WERI-Rb-1 (cell line): ENCODE data around the gene IGFBP7.
"Not testable (repeated sequence)": the region's sequence is repeated elsewhere in the genome, so short reads cannot be mapped to it uniquely, and the experiment has no call there.

Source experiments
- DNase-seq: peaks from one replicate; pipeline ENCODE4 v3.0.0-alpha.2; 2020
- H3K27ac ChIP-seq: fragments of 250-450 bp; sonication (Bioruptor Pico); 2 replicates; pipeline ENCODE4 v1.5.1; 2020; ENCODE audit warnings: mild to moderate bottlenecking, moderate library complexity
- H3K27me3 ChIP-seq: fragments of 250-450 bp; sonication (Bioruptor Pico); 2 replicates; pipeline ENCODE4 v1.5.1; 2021; ENCODE audit warnings: mild to moderate bottlenecking, low read depth, moderate library complexity; ENCODE audit not compliant: insufficient read depth, severe bottlenecking
- H3K36me3 ChIP-seq: fragments of 250-450 bp; sonication (Bioruptor Pico); 2 replicates; pipeline ENCODE4 v1.5.1; 2020; ENCODE audit warnings: mild to moderate bottlenecking, moderate library complexity
- H3K4me3 ChIP-seq: 2 replicates; pipeline ENCODE4 v1.5.1; 2011; ENCODE audit warnings: low read depth, mild to moderate bottlenecking, control low read depth, low read length
- H3K9me3 ChIP-seq: fragments of 250-450 bp; sonication (Bioruptor Pico); 2 replicates; pipeline ENCODE4 v1.5.1; 2021; ENCODE audit warnings: mild to moderate bottlenecking, moderate library complexity; ENCODE audit not compliant: severe bottlenecking
- CTCF ChIP-seq: IDR thresholded peaks from 2 replicates; pipeline ENCODE4 v1.5.1; 2011; ENCODE audit warnings: low read depth, mild to moderate bottlenecking, control low read depth, inconsistent platforms, low read length

IGFBP7 gene

GRCh38 chr4:57064811-57065711 is 45.1 kb downstream of the IGFBP7 start:
- H3K27me3 ChIP-seq = no peaks in the 10 kb centered on the region
- no peak overlapping the region for H3K27ac ChIP-seq
- H3K9me3 ChIP-seq = no peaks in the 10 kb centered on the region
- DNase-seq = no peak
- no peak overlapping the region for H3K4me3 ChIP-seq
- no peak for TF ChIP-seq CTCF
- H3K36me3 ChIP-seq = no peaks in the 10 kb centered on the region

DNA sequence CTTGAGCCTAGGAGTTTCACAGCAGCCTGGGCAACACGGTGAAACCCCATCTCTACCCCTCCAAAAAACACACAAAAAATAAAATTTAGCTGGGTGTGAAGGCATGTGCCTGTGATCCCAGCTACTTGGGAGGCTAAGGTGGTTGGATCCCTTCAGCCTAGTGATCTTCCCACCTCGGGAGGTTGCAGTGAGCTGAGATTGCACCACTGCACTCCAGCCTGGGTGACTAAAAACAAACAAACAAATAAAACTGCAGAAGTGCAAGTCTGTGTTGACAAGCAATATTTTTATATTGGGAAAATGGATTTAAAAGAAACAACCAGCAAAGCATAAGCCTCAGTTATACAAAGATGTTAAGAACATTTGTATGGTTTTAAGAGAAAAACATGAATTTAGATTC is 46.1 kb downstream of the IGFBP7 start:
- Histone ChIP-seq H3K9me3 (no peaks in the 10 kb centered on the region), H3K36me3 (no peaks in the 10 kb centered on the region), H3K27ac (no peak overlapping the region), H3K27me3 (no peaks in the 10 kb centered on the region), H3K4me3 (no peak overlapping the region)
- no peak for DNase-seq
- TF ChIP-seq CTCF = no peak

- Histone ChIP-seq H3K4me3 (no peak overlapping the region), H3K27me3 (no peaks in the 10 kb centered on the region), H3K9me3 (no peaks in the 10 kb centered on the region), H3K27ac (no peak overlapping the region), H3K36me3 (no peaks in the 10 kb centered on the region)
- no peak for DNase-seq
- no peak for TF ChIP-seq CTCF
Measured at GRCh38 chr4:57063518-57063917, 46.7 kb downstream of the IGFBP7 start.

GRCh38 chr4:57061395-57061794 is 48.8 kb downstream of the IGFBP7 start:
- Histone ChIP-seq H3K4me3 (no peak overlapping the region), H3K36me3 (no peaks in the 10 kb centered on the region), H3K9me3 (no peaks in the 10 kb centered on the region), H3K27ac (no peak overlapping the region), H3K27me3 (no peaks in the 10 kb centered on the region)
- TF ChIP-seq CTCF = no peak
- DNase-seq = no peak

- not testable (repeated sequence) for H3K27me3 ChIP-seq, H3K36me3 ChIP-seq, H3K9me3 ChIP-seq, H3K27ac ChIP-seq, H3K4me3 ChIP-seq, DNase-seq
Measured at GRCh38 chr4:57060717-57061067, 49.5 kb downstream of the IGFBP7 start.

GRCh38 chr4:57059890-57060716 is 50.1 kb downstream of the IGFBP7 start:
- no peak overlapping the region for H3K4me3 ChIP-seq
- TF ChIP-seq CTCF = no peak
- no peaks in the 10 kb centered on the region for H3K36me3 ChIP-seq

More at GRCh38 chr4:57059890-57060716, 50.1 kb downstream of the IGFBP7 start:
- Histone ChIP-seq H3K27ac (no peak overlapping the region), H3K27me3 (no peaks in the 10 kb centered on the region), H3K9me3 (no peaks in the 10 kb centered on the region)
- DNase-seq = no peak
